CD4-positive, alpha-beta T cell treated with Interleukin-6 at 100 ng/mL for 8 hours (primary cell): ENCODE measurements around the gene GALNT9.
"Not testable (repeated sequence)": the region's sequence is repeated elsewhere in the genome, so short reads cannot be mapped to it uniquely, and the experiment has no call there.

ENCODE experiments used
- DNase-seq: peaks from one replicate; pipeline ENCODE4 v3.0.0-alpha.2; 2020; ENCODE audit warnings: mixed read lengths, low spot score

GALNT9 gene

DNA sequence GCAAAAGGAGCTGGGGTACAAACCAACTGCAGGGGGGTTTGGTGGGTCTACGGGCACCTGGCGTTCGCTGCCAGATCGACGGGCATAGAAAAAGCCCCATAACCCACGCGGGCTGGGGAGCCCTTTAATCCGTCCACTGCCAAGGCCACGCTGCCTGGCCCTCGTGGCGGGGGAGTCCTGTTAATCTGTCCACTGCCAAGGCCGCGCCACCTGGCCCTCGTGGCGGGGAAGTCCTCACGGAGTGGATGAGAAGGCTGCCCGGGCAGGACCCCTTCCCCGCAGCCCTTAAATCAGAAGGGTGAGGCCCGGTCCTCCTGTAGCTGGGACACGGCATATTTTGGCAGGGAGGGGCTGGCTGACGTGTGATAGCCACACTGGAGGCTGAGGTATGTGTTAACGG is 99.0 kb downstream of the GALNT9 start:
- DNase-seq = no peak

GRCh38 chr12:132229926-132230325 is 99.5 kb downstream of the GALNT9 start:
- DNase-seq = no peak

DNA sequence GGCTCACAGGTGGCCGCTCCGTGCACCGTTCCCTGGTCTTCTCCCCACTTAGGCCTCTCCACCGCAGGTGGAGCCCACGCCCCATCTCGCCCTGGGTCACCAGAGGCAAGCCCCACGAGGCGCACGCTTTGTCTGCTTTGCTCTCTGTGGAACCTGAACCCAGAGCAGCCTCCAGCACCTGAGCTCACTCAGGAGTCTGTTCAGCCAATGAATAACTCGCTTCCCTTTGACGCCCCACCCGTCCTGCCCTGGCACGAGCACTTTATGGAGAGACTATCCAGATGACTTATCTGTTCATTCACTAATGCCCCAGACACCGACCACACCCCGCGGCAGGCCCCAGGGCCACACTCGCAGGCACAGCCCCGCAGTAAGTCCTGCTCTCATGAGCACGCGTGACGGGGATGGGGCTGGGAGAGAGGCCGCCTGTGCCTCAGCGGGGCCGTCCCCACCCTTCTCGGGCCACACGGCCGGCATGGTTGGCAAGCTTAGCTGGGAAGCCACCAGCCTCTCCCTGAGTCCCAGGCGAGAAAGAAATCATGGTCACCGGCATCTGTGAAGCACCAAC is 100.1 kb downstream of the GALNT9 start:
- no peak for DNase-seq

DNA sequence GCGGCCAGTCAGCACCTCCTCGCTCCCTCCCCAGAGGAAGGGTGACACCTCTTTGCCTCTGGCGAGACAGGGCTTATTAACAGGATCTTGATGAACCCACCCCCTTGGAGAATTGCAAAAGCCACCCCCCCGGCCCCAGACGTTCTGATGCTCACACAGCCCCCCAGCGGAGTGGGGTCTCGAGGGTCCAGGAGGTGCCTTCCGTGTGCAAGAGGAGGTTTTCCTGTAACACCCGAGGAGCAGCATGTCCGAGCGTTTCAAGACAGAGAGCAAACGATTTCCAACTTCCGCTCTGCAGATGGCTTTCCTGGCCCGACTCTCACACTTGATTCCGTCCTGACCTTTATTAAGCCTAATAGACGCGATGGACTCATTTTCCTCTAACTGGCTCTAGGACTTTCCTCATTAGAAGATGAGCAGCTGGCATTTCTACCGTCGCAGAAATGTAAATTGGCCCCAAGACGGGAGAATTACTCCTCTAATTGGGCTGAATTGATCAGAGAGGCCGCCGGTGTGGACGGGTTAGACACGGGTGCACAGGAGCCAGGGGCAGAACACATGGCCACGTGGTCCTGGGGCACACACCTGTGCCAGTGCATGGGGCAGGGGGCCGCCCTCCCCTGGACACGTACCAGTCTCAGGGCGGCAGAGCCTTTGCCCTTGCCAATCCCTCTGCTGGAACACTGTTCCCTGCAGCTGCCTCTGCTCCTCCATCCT is 100.8 kb downstream of the GALNT9 start:
- no peak for DNase-seq

- DNase-seq = no peak
Measured at GRCh38 chr12:132227782-132228475, 101.5 kb downstream of the GALNT9 start.

DNA sequence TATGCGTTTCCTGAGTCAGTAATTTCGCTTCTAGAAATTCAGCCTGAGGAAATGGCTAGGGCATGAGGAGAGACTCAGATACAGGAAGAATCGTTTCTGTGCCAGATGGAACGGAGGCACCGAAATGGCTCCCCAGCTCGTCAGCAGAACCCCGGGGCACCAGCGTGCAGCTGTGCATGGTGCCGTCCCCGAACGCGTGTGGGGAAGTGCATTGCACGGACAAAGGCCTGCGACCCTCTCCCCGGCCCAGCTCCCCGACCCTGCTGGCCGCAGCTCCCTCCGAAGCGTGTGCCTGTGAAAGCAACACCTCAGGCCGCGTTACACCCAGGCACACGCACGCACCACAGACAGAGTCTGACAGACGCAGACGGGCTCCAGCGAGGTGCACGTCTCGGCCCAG is 102.3 kb downstream of the GALNT9 start:
- DNase-seq = no peak

DNA sequence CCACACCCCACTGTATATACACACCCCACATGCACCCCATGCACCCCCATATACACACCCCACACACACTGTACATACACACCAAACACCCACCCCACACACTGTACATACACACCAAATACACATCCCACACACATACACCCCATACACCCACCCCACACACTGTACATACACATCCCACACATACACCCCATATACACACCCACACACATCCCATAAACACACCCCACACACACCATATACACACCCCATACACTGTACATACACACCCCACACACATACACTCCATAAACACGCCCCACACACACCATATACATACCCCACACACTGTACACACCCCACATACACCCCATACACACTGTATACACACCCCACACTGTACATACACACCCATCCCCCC is 102.8 kb downstream of the GALNT9 start:
- DNase-seq = no peak

GRCh38 chr12:132225214-132225613 is 104.2 kb downstream of the GALNT9 start:
- DNase-seq = no peak

DNA sequence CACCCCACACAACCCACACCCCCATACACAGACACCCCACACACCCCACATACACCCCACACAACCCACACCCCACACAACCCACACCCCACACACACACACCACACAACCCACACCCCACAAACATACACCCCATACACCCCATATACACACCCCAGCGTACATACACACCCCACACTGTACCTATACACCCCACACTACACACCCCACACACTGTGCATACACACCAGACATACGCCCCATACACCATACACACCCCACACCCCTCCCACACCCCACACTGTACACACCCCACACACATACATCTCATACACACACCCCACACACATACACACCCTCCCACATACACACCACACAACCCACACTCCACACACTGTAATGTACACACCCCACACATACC is 104.9 kb downstream of the GALNT9 start:
- no peak for DNase-seq

GRCh38 chr12:132222808-132223173 is 106.6 kb downstream of the GALNT9 start:
- DNase-seq = no peak

DNA sequence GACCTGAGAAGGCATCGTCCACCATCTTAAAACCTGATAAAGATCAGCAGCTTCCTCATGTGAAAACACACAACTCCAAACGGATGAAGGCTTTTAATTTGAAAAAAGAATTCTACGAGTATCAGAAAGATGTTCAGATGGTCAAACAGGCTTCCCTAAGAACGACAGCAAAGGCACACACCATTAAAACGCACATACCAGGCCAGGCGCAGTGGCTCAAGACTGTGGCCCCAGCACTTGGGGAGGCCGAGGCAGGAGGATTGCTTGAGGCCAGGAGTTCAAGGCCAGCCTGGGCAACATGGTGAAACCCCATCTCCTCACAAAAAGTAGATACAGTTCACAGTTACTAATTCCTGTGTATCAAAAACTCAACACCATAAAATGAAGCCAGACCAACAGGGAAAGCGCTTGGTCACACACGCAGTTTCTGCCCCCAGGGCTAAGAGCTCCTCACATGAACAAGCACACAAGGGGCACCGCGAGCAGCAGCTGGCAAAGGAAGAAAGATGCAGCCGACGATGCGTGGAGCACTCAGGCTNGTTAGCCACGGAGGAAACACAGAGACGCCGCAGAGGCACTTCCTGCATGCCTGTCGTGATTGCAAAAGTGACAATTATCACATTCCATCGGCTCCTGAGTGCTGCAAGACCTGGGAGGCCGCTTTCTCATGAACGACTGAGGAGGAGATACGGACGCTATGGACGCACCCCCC is 107.1 kb downstream of the GALNT9 start:
- DNase-seq = peak; percentile 50

DNA sequence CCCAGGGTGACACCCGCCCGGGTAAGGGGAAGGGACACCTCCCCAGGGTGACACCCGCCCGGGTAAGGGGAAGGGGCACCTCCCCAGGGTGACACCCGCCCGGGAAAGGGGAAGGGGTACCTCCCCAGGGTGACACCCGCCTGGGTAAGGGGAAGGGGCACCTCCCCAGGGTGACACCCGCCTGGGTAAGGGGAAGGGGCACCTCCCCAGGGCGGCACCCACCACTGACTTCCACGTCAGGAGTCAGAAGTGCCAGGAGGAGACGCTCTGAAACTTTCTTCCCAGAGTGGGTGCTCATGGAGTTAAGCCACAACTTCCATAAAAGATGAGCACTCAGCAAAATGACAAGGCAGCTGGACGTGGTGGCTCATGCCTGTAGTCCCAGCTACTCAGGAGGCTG is 109.6 kb downstream of the GALNT9 start:
- DNase-seq = not testable (repeated sequence)

- no peak for DNase-seq
Measured at GRCh38 chr12:132219323-132219722, 110.1 kb downstream of the GALNT9 start.

GRCh38 chr12:132218915-132219314 is 110.5 kb downstream of the GALNT9 start:
- peak; percentile 42 for DNase-seq

- DNase-seq = no peak
Measured at GRCh38 chr12:132218527-132218875, 110.9 kb downstream of the GALNT9 start.

DNA sequence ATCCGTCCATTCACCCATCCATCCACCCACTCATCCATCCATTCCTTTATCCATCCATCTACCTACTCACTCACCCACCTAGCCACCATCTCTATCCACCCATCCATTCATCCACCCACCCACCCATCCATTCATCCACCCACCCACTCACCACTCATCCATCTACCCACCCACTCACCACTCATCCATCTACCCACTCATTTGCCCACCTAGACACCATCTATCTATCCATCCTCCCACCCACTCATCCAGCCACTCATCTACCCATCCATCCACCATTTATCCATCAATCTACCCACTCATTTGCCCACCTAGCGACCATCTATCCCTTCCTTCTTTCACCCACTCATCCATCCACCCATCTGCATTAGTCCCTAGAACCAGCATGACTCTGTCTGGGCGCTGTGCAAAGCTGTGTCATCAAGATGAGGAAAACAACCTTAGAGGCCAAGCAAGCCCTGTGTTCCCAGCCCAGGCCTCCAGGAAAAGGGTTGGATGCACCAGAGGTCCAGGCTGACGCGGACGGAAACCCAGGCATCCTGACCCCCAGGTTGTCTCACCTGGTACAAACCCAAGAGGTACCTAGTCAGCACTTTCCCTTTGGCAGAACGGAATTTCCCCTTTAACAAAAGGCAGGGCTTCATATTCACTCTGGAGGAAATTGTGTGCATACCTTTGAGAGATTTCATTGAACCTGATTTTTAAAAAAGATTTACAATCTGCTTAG is 111.4 kb downstream of the GALNT9 start:
- DNase-seq = no peak

DNA sequence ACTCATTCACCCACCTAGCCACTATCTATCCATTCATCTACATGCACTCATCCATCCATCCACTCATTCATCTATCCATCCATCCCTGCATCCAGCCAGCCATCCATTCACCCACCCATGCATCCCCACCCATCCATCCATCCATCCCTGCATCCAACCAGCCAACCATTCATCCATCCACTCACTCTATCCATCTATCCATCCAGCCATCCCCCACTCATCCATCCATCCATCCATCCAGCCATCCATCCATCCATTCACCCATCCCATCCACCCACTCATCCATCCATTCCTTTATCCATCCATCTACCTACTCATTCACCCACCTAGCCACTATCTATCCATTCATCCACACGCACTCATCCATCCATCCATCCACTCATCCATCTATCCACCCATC is 112.0 kb downstream of the GALNT9 start:
- no peak for DNase-seq

DNA sequence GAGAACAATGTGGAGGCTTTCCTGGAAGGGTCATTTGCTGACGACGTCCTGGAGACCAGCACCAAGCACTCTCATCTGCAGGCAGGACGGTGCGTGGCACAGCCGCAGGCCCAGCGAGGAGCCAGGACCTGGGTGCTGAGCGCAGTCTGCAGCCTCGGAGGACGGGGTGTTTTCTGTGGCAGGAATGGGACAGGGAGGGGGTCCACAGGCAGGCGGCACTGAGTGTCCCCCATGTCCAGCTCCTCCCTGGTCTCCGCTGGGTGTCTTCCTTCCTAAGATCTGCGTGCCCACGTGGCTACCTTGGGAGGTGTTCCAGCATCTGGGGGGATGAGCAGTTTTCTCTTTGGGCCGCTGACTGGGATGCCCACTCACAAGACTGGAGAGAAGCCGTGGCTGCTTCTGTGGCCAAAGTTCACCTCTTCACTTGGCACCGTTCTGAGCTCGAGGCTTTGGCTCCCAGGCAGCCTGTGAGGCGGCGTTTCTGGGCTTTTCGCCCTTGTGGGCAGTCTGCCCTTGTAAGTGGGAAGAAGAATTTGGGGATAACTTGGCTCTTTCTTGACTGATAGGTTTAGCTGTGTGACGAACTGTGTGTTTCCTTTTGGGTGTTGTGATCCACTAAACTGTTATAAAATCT is 112.9 kb downstream of the GALNT9 start:
- DNase-seq = no peak

DNA sequence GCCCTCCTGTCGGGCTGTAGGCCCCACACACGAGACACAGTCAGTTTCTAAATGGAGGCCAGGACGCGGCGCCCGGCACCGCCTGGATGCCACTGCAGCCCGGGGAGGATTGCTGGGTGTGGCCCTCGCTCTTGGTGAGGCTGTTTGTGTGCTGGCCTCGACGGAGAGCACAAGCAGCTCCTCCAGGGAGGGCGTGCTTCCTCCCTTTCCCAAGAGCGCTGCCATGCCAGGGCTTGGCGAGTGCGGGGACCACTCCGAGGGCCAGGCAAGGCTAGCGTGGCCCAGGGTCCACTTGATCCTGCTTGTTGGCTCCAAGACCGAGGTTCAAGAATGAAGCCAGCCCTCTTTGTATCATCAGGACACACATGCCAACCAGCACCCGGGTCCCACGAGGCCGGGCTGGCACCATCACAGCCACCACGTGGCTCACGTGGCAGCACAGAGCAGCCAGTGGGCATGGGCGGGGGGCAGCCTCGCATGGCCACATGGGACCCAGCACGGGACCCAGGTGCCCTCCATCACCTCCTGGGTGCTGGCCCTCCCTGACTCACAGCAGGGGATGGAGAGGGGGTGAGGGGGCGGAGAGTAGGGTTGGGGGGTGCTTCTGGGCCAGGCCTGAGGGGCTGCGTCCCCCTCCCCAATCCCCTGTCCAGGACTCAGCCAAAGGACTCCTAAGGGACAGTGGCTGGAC is 113.9 kb downstream of the GALNT9 start:
- no peak for DNase-seq

GRCh38 chr12:132214891-132215290 is 114.5 kb downstream of the GALNT9 start:
- no peak for DNase-seq

DNA sequence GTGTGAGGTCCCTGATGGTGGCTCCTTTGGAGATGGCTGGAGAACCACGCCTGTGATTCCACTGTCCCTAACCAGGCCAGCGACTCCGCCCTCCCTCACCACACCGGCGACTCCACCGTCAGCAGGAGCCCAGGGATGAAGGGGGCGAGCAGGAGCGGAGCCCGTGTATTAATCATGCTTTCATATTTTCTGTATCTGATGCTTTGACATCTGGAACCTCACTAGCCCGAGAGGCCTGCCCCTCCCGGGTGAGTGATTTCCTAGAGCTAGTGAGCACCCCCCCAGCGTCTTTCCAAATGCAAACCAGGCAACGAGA is 115.3 kb downstream of the GALNT9 start:
- no peak for DNase-seq
